ACHN (cell line): ENCODE results near the gene ITIH5.

Experiments
- DNase-seq: peaks from one replicate; pipeline ENCODE4 v3.0.0-alpha.2; 2015
- in situ Hi-C: cut with HindIII; loops from 2 replicates; pipeline ENCODE4 v1.10.0; 2017; ENCODE audit warnings: low sequenced_read_pairs, low pct_ligation_motif_present, low pct_unique_long_range_greater_than_20kb

The ITIH5 gene

GRCh38 chr10:7563770-7564169 lies 103.0 kb downstream of the ITIH5 start:
- DNase-seq, result no peak

GRCh38 chr10:7563368-7563767 lies 103.4 kb downstream of the ITIH5 start:
- in situ Hi-C loops, result no loop called here
- DNase-seq, result no peak

More at GRCh38 chr10:7563770-7564169, 103.0 kb downstream of the ITIH5 start:
- in situ Hi-C loops, result no loop called here

- in situ Hi-C loops, result no loop called here
- DNase-seq, result no peak
These were observed 104.8 kb downstream of the ITIH5 start for GRCh38 chr10:7561985-7562384.

GRCh38 chr10:7561216-7561893 lies 105.4 kb downstream of the ITIH5 start:
- no peak for DNase-seq
- in situ Hi-C loops, result no loop called here

GRCh38 chr10:7560519-7560918 lies 106.2 kb downstream of the ITIH5 start:
- in situ Hi-C loops, result no loop called here
- no peak for DNase-seq

- no peak for DNase-seq
- in situ Hi-C loops, result no loop called here
These were observed 107.4 kb downstream of the ITIH5 start for GRCh38 chr10:7559386-7559785.

GRCh38 chr10:7558036-7558435 lies 108.7 kb downstream of the ITIH5 start:
- in situ Hi-C loops, result no loop called here
- DNase-seq, result no peak

- in situ Hi-C loops, result no loop called here
- DNase-seq, result no peak
These were observed 113.2 kb downstream of the ITIH5 start for GRCh38 chr10:7553531-7553930.

- in situ Hi-C loops, result no loop called here
- no peak for DNase-seq
These were observed 114.6 kb downstream of the ITIH5 start for GRCh38 chr10:7551950-7552716.

- in situ Hi-C loops, result no loop called here
- DNase-seq, result no peak
These were observed 115.5 kb downstream of the ITIH5 start for GRCh38 chr10:7551289-7551688.

- no peak for DNase-seq
- in situ Hi-C loops, result no loop called here
These were observed 116.8 kb downstream of the ITIH5 start for GRCh38 chr10:7550013-7550412.

GRCh38 chr10:7547829-7548228 lies 118.9 kb downstream of the ITIH5 start:
- DNase-seq, result no peak
- in situ Hi-C loops, result no loop called here

GRCh38 chr10:7547206-7547605 lies 119.6 kb downstream of the ITIH5 start:
- in situ Hi-C loops, result no loop called here
- no peak for DNase-seq

GRCh38 chr10:7546385-7546967 lies 120.3 kb downstream of the ITIH5 start:
- in situ Hi-C loops, result no loop called here
- no peak for DNase-seq

GRCh38 chr10:7545792-7546191 lies 121.0 kb downstream of the ITIH5 start:
- in situ Hi-C loops, result no loop called here
- no peak for DNase-seq

GRCh38 chr10:7545261-7545660 lies 121.5 kb downstream of the ITIH5 start:
- in situ Hi-C loops, result no loop called here
- DNase-seq, result no peak

- no peak for DNase-seq
- in situ Hi-C loops, result no loop called here
These were observed 122.6 kb downstream of the ITIH5 start for GRCh38 chr10:7544203-7544602.

- in situ Hi-C loops, result no loop called here
- no peak for DNase-seq
These were observed 124.4 kb downstream of the ITIH5 start for GRCh38 chr10:7542189-7542914.
